HK-2 (cell line): Measurements from ENCODE around the gene PYY.
A peak's percentile ranks its signal among the peaks of the same experiment; 100 is the strongest.
"Not testable (repeated sequence)": the region's sequence is repeated elsewhere in the genome, so short reads cannot be mapped to it uniquely, and the experiment has no call there.

Experiments
- DNase-seq: peaks from one replicate; pipeline ENCODE4 v3.0.0-alpha.2; 2018; ENCODE audit not compliant: unreplicated experiment

Gene PYY

DNA sequence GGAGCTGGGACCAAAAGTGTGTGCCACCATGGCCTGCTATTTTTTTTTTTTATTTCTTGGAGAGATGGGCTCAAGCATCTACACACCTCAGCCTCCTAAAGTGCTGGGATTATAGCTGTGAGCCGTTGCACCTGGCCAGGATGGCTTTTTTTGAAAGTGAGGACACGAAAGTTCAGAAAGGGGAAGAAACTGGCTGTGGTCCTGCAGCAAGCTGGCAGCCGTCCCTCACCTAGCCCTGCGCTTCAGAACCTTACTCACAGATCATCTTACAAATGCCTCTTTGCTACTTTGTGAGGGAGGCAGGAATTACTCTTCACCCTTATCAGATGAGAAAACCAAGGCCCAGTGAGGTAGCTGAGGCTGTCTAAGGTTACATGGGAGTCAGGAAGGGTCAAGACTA lies 7.0 kb downstream of the PYY start:
- DNase-seq: no peak

DNA sequence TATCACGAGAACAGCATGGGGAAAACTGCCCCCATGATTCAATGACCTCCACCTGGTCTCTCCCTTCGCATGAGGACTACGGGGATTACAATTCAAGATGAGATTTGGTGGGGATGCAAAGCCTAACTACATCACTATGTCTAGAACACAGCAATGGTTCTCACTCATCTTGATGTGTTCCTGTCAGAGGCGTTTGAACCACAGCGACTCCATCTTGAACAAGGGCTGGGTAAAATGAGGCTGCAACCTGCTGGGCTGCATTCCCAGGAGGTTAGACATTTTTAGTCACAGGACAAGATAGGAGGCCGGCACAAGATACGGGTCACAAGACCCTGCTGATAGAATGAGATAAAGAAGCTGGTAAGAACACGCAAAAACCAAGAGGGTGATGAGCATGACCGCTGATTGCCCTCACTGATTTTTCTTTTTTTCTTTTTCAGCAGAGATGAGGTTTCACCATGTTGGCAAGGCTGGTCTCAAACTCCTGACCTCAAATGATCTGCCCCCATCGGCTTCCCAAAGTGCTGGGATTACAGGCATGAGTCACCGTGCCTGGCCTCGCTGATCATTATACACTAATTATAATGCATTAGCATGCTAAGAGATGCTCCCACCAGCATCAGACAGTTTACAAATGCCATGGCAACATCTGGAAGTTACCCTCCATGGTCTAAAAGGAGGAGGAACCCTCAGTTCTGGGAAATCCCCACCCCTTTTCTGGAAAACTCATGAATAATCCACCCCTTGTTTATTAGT lies 8.5 kb downstream of the PYY start:
- DNase-seq: no peak

DNA sequence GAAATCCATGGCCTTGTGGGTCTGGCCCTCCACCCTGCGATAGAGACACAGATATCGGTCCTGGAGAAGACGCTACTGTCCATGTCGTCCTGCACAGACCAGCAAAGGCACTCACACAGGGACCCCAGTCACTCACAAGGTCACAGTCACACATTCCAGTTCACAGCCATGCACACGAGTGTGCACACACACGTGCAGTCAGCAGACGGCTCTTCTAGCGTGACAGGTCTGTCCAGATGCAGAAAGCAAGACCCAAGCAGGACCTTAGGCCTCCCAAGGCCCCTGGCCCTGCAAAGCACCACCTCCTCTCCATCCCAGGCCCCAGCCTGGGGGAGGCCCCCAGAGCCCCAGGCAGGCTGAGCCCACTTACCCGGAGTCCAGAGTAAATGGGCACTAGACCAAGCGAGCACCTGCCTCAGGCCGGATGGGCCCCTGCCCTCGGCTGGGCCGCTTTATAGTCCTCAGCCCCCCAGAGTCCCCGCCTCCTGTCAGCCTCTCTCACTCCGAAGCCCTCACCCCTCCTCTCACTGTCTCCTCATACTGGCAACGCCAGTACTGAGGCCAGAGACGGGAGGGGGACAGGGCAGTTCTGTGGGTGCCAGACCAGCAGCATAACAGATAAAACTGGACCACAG lies 11.6 kb downstream of the PYY start, which contains the start of gene PPY:
TSS of gene PPY (minus strand) at position 426 of the 635 bp plus-strand sequence. CDS start 822 bp downstream, outside the sequence.
- DNase-seq: no peak

DNA sequence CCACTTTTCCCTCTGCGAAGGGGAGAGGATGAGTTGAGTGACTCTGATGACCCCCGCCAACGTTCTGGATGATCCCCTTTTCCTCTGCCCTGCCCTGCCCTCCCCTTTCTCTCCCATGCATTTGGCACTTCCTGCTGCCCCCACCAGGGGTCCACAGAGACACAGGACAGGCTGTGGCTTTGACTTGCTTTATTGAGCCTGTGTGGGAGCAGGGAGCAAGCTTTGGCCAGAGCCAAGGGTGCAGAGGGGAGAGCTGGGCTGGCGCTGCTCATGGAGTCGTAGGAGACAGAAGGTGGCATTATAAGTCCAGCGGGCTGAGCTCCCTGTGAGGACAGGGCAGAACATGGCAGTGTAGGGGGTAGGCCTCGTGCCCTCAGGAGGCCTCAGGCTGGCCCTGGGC lies 13.1 kb downstream of the PYY start:
- DNase-seq: peak; percentile 44

DNA sequence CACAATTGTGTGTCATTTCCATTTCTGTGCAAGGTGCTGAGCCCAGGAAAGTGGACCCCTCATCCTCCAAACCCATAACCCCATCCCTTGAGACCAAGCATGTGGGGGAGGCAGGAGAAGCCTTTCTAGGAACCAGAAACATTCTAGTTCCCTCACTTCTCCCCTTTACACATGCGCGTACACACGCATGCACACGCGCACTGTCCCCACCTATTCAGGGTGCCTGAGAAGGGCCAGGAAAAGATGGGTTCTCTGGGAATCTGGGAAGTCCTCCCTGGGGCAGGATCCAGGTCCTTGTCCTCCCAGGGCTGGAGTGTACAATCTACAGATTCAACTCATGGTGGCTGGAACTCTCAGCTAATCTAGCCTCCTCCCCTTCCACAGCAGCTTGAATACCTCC lies 13.9 kb downstream of the PYY start:
- DNase-seq: no peak

DNA sequence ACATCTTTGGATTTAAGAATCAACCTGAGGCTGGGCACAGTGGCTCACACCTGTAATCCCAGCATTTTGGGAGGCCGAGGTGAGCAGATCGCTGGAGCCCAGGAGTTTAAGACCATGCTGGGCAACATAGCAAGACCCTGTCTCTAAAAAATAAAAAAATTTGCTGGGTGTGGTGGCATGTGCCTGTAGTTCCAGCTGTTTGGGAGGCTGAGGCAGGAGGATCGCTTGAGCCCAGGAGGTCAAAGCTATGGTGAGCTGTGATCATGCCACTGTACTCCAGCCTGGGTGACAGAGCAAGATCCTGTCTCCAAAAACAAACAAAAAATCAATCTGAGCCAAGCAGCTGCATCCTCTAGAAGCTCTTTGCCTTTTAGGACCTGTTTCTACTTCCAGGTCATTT lies 14.3 kb downstream of the PYY start:
- DNase-seq: not testable (repeated sequence)

DNA sequence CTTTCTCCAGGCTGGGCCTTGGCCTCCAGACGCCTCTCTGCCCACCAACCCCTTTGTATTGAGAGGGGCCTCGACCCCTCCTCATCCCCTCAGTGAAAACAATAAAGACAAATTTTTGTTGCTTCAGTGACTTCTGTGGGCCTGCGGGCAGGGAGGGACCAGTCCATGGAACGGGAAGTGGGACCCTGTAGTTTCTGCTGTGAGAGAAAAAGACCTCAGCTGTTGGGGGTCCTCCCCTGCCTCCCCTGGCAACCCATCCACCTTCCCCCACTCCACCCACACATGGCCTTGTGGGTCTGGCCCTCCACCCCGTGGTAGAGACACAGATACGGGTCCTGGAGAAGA lies 14.9 kb downstream of the PYY start:
- no peak for DNase-seq

DNA sequence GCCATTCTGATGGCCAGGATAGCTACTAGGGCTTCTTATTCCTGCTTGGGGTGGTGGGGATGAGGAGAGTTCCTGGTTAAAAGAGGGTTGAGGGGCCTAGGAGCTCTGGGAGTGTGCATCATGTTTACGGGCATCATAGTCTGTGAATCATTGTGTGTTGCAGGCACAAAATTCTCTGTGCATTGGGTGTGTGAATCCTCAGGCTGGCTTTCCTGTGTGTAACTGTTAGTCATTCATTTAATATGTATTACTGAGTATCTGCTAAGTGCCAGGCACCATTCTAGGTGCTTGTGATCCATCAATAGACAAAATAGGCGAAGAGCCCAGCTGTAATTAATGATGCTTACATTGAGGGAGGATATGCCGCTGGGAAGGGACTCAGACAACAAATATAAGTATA lies 17.3 kb downstream of the PYY start:
- DNase-seq: no peak

DNA sequence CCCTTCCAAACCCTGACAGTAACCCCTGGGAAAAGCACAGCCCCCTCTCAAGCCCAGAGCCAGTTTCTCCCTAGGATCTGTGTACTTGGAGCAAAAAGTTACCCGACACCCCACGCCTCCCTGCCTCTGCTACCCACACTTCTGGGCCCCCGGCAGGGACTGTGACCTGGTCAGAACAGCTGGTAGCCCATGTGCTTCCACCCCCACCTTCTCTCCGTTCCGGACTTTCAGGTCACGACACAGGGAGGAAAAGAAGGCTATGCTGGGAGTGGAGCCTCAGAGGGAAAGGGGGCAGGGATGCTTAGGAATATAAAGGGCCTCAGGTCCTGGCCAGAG lies 17.8 kb downstream of the PYY start:
- DNase-seq: no peak

DNA sequence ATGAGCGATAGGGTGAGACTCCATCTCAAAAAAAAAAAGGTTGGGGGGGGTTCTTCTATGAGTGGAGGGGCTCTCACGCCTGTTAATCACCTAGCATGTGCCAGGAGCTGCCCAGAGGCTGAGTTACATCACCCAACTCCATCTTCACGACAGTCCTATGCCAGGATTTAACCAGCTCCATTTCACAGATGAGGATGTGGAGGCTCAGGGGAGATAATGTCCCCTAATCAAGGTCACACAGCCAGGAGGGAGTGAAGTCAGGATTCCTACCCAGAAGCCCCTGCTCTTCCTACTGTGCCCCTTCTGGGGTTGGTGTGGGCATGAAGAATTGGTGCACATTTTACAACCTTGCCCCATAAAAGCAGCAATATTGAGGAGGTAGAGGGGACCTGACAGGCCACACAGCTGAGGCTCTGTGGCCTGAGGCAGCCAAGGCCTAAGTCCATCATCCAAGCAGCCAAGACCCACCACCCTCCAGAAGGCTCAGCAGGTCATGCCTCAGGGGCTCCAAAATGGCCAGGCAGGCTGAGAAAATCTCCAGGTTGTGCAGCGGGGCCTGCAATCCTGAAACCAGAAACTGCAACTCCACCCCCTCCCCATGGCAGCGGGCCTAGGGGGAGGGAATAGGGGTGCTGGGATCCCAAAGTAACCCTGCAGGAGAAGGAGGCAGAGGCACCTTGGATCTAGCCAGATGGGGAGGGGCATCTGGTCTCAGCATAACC lies 18.4 kb downstream of the PYY start:
- DNase-seq: no peak

DNA sequence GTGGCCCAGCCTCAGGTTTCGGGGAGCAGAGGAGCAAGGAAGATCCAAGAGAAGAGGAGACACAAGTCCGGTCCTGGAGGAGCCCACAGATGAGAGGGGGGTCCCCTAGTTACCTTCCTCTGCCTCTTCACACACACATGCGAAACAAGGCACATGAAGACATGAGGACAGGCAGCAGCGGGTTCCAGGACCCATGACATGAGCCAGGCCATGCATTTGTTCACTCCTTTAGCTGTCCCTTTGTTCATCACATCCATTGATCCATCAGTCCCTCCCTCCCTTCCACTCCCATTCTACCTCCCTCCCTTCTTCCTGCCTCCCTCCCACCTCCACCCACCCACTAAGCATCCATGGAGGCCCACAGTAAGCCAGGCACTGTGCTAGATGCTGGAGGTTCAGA lies 20.8 kb downstream of the PYY start:
- no peak for DNase-seq

DNA sequence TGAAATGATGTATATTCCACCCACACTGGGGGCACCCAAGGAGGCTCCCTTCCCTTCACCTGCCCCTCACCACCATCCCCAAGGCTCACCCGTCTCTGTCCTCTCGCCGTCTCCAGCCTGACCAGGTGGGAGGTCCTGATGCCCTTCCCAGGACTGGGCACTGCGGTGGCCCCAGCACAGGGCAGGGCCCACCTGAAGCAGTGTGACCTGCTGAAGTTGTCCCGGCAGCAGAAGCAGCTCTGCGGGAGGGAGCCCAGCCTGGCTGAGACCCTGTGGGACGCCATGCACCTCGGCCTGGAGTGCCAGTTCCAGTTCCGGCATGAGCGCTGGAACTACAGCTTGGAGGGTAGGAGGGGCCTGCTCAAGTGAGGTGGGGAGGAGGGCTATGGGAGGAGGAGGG lies 21.4 kb downstream of the PYY start:
- no peak for DNase-seq

DNA sequence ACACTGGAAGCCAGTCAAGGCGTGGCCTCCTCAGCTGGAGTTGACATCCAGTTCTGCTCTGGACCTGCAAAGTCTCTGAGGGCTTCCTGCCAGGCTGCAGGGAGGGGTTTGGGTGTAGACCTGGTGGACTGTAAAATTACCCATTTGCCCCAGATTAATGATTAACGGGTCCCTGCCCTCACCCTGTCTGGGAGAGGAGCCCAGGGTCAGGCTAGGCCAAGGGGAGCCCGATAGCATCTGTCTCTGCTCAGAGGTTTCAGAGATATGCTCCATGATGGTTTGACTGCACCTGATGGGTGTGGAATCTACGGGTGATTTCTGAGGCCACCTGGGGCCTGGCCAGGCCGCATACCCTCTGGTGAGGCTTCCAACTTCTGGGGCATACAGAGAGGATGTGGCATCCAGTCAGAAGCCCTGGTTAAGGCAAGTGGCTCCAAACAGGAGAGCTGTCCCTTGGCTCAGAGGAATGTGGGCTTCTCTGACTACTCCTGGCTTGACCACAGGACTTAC lies 22.6 kb downstream of the PYY start:
- peak; percentile 26 for DNase-seq

DNA sequence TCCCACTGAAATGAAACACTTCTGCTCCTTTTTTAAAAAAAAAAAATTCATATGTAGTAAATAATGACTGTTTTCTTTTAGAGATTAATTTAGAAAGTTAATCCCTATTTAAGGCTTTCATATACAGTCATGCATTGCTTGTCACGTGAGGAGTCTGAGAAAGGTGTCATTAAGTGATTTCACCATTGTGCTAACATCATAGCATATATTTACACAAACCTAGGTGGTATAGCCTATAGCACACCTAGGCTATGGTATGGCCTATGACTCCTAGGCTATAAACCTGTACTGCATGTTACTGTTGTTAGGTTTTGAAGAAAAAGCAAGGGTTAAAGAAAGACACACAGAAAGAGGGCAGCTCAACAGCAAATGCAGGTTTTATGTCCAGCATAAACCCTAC lies 25.1 kb downstream of the PYY start:
- DNase-seq: no peak

DNA sequence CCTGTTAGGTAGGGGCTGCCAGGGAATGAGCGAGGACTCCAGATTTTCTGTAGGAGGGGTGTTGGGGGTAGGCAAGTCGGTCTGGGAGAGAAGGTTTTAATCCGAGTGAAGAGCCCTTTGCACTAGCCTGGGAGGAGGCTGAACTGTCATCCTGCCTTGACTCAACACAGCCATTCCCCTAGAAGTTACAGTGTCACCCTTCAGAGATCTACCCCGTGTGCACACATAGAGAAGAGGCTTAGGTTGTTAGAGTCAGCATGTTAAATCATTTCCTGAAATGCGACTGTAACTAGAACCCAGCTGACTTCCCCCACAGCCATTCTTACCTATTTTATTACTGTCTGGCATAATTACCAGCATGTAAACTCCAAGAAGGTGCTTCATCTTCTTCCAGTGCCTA lies 25.8 kb downstream of the PYY start:
- DNase-seq: not testable (repeated sequence)

DNA sequence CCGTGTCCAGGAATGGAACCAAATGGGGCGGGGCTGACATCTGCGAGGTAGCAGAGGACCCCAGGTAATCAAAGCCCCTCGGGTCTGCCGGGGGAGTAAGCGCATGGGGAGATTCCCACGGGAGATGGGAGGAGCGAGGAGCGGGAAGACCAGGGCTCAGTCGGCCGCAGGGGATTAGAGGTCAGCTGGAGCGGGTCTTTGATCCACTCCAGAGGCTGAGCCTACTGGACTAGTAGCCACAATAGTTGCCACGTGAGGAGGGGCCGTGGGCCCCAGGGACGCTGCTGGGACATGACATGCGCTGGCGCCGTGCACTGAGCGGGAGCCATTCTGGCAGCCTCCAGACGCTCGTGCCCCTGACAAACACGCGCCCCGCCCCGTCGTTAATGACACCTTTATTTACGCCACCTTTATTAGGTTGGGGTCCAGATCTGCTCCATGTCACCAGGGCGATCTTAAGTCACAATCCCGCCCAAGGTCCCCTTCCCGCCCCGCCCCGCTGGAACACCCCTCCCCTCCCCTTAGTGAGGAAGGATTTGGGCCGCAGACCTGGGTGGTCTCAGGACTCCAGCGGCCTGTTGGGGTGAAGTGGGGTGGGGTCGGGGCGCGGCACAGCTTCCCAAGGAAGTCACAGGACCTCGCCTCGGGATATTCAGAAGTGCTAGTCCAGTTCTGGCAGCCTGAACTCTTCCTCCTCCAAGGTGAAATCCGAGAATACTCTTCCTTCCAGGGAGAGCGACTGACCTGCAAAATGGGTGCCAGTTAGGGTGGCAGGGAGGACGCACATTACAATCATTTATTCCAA lies 26.5 kb downstream of the PYY start:
- no peak for DNase-seq

DNA sequence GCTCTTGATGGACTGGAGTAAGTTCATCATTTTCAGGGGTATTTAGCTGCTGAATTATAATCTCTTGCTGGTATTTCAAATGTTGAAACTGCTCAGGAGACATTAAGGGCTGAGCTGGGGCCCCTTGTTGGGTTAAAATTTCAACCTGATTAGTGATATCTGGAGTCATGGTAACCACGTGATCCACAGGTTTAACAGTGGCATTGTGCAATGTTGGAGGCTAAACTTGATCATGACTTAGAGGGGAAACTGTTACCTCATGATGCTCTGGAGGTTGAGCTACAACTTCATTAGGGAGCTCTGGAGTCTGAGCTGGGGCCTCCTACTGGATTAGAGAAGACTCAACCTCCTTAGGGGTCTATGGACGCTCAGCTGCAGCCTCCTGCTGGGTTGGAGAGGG lies 29.2 kb downstream of the PYY start:
- DNase-seq: no peak

DNA sequence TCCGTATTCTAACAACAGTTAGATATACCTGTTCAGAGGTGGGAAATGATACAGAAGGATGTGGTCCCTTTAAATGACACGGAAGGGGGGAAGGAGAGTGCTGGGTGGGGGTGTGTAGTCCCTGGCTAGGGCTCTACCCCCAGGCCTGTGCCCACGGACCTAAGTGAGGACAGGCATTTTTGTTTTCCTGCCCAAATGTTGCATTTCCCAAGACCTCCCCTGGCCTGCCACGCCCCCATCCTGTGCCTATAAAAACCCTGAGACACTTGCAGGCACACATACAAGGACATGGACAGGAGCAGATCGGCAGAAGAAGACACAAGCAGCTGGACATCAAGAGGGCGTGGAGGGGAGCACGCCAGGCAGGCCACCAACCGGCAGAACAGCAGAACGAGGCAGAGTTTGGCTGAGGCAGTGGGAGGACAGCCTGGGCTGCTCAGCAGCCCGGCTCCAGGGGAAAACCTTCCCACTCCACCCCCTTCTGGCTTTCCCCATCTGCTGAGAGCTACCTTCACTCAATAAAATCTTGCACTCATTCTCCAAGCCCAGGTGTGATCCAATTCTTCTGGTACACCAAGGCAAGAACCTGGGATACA lies 33.1 kb downstream of the PYY start:
- no peak for DNase-seq

DNA sequence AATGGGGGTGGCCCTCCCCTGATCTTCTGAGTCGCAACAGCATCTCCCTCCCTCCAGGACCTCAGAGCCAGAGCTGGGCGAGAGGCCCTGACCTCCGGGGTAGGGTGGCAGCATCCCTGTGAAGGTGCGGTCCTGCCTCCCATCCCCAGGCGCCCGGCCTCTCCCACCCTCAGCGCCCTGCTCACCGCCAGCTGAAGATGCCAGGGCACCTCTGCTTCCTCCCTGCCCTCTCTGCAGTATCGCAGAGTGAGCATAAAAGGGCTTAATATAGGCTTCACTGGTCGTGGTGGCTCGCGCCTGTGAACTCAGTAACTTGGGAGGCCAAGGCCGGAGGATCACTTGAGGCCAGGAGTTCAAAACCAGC lies 35.7 kb downstream of the PYY start:
- DNase-seq: no peak

DNA sequence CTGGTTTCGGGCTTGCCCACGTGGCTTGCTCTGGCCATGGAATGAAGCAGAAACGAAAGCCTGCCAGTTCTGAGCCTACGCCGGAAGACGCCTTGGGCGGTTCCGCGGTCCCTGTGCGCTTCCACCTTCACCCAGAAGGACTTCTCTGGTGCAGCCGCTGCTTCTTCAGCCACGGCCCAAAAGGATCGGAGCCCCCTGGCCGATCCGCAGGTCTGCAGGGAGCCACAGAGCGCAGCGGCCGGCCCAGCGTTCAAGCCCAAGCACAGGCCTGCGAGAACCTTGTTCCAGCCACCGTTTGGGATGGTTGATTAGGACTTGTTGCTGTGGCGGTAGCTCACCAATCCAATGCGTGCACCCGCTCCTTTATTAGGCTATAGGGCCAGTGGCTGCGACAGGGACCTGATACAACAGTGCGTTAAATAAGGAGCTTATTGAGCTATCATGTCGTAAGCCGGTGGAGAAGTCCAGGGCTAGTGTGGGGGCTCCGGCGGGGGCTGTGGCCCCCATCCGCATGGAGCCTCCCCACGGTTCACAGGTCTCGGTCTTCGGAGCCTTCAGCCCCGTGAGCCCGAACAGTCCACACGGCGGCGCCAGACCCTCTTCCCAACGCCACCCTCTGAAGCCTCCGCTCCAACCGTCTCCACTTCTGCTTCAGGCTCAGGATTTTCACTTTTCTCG lies 36.3 kb downstream of the PYY start:
- DNase-seq: no peak

DNA sequence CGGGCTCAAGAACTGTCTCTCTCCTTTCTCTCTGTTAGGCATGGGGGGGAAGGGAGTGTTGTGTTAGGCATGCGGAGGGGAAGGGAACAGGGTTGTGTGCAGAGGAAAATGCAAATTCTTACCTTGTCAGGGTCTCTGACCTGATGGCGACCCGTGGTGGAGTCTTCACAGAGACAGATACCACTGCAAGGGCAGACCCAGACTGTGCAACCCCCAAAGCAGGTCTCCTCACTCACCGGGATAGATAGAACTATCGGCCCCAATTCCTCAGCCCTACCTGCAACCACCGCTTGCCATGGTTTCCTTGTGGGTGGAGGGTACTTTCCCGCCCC lies 36.8 kb downstream of the PYY start:
- no peak for DNase-seq
